HG02884 (cell line): Measurements from ENCODE around the gene DCAF8L2.
"Not testable (repeated sequence)": the region's sequence is repeated elsewhere in the genome, so short reads cannot be mapped to it uniquely, and the experiment has no call there.

Source experiments
- ATAC-seq: cut with Tn5 transposase; IDR thresholded peaks from one replicate; pipeline ENCODE4 v1.9.1; 2021; ENCODE audit warnings: mild to moderate bottlenecking, moderate library complexity; ENCODE audit not compliant: unreplicated experiment

Gene DCAF8L2

GRCh38 chrX:27590044-27590443, at the start of gene DCAF8L2:
DCAF8L2 (plus strand) TSS chrX:27590344; CDS start chrX:27746896, 156,552 bp downstream.
- ATAC-seq: no peak

DNA sequence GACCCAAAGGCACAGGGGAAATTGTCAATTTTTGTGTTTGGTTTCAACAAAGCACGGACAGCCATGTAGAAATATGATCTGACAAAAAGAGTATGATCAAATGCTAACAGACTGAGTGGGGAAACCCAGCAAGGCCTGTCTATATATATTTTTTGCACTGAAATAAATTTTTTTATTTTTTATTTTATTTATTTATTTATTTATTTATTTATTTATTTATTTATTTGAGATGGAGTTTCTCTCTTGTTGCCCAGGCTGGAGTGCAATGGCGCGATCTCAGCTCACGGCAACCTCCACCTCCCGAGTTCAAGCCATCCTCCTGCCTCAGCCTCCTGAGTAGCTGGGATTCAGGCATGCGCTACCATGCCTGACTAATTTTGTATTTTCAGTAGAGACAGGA, 49.0 kb upstream of the DCAF8L2 start:
- not testable (repeated sequence) for ATAC-seq

DNA sequence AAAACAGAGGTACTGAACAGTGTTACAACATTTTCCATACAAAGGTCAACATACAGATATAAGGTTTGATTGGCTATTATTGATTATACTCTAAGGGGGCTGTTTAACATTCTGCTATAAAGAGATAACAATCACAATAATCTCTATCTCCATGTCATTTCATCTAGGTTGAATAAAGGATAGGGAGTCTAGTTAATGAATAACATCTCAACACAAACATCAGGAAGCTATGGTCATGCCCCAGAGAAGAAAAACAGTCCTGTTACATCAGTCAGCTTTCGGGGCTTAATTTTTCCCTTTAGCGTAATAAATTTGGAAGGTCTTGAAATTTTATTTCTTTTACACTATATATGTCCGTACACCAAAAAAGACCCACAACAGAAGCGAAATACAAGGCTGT, 41.5 kb upstream of the DCAF8L2 start:
- ATAC-seq: no peak

- no peak for ATAC-seq
These were observed 40.5 kb upstream of the DCAF8L2 start for GRCh38 chrX:27549688-27550087.

DNA sequence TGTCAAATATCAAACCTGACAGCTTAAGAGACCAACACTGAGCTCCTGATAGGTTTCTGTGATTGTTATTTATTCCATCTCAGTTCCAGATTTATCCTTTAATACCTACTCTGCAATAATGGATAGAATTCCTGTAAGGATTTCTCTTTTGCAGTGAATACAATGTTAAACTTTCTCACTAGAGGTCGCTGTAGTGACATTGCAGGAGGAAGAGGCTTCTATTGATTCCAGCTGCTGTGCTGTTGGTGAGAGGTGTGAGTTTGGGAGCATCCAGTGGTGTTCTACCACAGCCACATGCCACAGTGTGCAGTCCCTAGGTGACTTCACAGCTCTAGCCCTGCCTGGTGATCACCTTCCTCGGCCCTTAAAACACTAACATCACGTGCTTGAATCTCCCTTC, 34.6 kb upstream of the DCAF8L2 start:
- ATAC-seq: no peak

DNA sequence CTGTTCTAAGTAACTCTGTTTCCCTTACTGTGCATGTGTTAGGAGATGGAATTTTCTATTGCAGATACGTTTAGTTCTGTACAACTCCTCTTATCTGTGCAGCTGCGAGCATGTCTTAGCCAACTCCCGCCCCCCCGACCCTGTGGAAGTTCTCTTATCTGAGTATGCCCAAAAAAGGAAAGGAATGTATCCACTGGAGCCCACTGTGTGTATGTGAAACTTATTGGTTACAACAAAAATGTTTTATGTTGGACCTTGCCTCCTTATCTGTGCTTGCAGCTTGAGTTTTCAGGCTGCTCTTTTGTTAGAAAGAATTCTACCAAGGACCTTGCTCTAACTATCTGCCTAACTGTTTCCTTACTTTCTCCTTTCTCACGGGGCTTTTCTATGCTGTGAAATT, 24.2 kb upstream of the DCAF8L2 start:
- no peak for ATAC-seq

DNA sequence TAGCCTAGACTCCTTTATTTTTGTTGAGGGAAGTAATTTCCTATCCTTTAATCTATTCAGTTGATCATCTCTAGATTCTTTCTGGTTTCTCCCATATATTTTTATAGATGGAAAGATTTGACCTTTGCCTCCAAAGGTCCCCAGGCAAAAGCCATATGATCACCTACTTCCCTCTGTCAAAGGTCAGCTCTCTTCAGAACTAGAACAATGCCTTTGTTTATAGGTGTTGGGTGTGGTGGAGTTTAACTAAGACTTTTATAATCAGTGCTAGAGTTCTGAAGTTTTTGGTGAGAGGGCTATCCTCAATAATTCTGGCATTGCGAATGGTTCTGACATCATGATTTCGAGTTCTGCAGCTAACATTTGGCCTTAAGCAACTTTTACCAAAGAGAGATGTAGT, 19.0 kb upstream of the DCAF8L2 start:
- no peak for ATAC-seq

DNA sequence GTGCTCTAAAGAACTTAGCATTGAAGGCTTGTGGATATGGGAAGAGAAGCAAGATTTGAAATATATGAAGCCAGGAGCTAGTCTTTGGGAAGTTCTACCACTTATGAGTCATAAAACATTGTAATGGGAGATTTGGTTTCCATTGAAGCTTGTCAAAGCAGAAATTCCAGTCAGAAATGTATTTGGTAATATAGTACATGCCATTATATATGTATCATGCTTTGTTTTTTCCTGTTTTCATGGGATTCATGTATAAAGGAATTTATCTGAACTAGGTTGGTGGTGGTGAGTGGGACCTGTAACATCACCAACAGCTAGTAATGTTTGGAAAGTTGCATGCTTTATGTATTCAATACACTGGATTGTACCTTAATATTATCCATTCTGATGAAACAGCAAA, 14.6 kb upstream of the DCAF8L2 start:
- ATAC-seq: no peak

DNA sequence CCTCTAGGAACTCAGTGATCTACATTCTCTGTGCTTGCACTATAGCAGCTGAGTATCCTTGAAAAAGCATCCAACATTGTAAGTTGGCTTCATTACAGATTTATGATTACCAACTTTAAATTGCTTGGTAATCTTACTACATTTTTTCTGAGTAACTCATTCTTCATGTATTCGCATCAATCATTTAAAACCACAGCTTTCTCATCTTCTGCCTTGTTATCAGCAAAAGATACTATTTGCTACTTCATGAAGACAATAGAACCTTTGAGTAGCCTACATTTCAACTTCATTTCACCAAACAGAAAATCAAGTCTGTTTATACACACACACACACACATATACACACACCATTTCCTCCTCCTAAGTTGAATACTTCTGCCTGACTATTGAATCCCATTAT, 6.2 kb upstream of the DCAF8L2 start:
- ATAC-seq: no peak

DNA sequence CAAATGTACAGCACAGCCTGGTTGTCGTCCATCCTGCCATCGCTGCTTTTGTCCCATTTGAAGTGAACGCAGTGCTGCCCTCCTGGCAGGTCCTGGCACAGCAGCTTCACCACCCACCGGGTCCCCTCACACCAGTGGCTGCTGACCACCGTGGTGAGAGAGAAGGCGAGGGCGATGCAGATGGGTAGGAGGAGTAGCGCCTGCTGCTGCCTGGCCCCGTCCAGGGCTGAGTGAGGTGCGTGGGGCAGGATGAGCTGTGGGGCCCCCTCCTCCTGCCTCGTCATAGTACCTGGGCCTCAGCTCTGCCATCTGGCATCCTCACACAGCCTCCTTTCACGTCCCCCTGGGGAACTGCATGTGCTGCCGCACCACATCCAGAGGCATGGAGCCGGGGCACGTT, 1.8 kb downstream of the DCAF8L2 start:
- ATAC-seq: no peak

DNA sequence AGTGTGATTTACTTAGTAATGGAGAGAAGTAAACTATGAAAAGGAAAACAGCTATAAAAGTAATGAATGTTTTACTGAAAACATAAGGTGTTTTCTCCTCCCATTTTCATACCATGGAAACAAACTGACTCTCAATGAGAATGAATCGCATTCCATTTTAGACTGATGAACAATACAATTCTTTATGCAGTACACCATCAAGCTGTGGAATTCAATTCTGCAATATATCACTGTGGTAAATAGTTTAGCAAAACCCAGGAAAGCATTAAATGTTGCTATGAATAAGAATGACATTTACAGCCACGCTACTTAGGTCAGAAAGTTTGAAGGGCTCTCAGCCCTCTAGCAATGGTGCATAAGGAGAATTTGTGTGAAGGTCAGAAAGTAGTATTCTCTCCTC, 7.4 kb downstream of the DCAF8L2 start:
- ATAC-seq: no peak

DNA sequence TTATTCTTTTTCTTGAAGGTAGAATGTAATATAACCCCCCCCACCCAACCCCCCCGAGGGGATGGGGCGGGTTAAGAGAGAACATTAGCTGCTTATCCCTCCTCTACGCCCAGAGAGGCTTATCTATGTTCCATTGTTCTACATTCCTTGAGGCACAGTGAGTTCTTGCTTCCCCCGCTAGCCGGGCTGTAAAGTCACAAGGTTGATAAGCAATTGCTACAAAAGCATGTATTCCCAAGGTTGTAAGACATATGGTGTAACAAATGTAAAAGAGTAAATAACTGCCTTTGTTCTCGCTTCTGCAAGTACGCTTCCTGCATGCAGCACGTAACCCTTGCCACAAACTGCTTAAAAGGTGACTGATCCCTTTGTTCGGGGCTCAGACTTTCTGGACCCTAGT, 8.2 kb downstream of the DCAF8L2 start:
- ATAC-seq: no peak

GRCh38 chrX:27599928-27600327, 9.8 kb downstream of the DCAF8L2 start:
- ATAC-seq: no peak

GRCh38 chrX:27600686-27601085, 10.5 kb downstream of the DCAF8L2 start:
- no peak for ATAC-seq

DNA sequence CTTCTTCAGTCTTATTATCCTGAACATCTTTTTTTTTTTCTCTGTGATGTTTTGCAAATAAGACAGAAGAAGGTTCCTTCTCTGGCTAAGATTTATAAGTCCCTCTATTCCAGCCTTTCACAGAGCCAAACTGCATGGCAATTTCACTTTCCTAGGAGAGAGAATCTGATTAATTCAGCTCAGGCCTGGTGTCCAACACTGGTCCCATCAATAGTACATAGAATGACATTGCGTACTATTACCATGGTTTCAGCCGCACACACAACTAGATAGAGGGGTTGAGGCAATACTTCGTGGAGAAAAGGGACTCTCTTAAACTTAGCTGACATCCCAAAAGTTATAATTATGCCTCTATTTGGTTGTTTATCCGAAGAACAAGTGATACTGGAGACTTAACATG, 18.5 kb downstream of the DCAF8L2 start:
- ATAC-seq: no peak

DNA sequence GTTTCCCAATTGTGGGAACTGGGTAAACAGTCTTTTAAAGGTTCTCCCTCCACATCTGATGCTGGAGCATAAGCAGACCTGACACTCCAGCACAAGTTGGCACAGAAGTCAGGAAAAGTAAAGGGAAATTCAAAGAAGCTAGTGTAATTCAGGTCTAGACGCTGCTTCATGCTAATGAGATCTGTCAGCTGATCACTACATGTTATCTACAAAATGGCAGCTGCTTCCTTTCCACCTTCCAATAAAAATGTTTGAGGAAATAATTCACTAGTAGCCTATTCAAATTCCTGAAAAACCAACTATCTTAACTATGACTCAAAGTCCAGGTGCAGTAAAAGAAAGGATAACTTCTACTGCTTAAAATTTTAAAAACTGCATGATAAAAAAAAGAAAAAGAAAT, 29.3 kb downstream of the DCAF8L2 start:
- no peak for ATAC-seq

GRCh38 chrX:27619975-27620374, 29.8 kb downstream of the DCAF8L2 start:
- ATAC-seq: no peak

DNA sequence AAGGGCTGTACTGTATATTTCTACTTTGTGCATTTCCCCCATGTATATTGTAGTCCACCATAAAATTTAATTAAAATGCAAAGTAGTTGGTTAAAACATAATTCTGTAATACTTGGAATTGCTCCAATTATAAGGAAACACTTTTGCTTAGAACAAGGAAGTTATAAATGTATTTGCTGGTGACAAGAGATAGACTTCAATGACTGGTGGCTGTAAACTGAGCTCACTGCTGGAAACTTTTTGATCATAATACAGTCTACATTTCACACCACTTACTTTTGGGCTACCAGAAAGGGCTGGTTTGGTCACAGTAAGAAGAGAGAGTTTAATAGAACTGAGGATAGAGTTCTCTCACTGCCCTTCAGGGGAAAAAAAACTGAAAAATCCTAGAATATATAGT, 32.7 kb downstream of the DCAF8L2 start:
- no peak for ATAC-seq

GRCh38 chrX:27626066-27626465, 35.9 kb downstream of the DCAF8L2 start:
- no peak for ATAC-seq

- ATAC-seq: no peak
These were observed 43.2 kb downstream of the DCAF8L2 start for GRCh38 chrX:27633328-27633727.

DNA sequence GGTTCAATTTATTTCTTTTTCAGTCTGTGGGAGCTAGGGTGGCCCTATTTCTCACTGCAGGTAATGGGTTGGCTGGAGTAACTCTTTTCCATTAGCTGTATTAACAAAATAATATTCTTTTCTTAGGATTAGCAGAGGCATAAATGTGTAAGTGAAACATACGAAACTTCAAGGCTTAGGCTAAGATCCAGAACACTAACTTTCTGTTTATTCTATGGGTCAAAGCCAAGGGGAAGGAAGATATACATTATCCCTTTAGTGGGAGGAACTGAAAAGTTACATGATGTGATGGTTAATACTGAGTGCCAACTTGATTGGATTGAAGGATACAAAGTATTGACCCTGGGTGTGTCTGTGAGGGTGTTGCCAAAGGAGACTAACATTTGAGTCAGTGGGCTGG, 66.4 kb downstream of the DCAF8L2 start:
- ATAC-seq: no peak

DNA sequence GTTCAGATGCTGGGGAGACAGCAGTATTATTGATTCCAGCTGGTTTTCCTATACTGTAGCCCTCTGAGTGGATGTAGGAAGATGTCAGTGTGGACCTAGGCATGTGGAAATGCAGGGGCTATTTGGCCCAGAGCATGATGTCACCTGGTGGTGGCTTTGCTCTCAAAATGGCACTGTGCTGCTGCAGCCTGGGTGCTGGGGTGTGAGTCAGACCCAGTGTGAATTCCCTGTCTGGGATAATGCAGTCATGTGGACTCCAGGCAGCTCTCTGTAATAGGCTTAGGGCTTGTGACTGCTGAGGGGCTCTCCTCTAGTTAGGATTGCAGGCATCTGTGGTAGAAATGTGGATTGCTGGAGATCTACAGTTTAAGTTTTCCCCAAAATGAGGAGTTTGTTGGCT, 70.7 kb downstream of the DCAF8L2 start:
- no peak for ATAC-seq

- no peak for ATAC-seq
These were observed 81.1 kb downstream of the DCAF8L2 start for GRCh38 chrX:27671234-27671633.

GRCh38 chrX:27674491-27674890, 84.3 kb downstream of the DCAF8L2 start:
- no peak for ATAC-seq
